ENCODE data around the gene MAPKBP1.

DNA sequence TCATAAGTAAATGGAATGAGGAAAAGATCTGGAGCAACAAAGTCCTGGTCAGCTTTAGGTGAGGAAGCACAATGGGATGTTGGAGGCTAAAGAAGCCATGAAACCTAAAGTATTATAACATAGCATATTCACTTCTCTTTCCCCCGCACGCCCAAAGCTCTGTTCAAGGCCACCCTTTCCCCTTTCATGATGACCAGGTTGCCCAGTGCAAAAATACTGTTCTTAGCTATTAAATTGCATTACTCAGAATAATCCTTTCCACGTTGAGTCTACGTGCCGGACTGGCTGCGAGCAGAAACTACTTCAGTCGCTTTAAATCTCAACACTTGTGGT is 589 bp upstream of the MAPKBP1 start:
- TF ChIP-seq POLR2A (IDR thresholded peaks at IDR 0.05; ENCODE audit: low read depth, low read length) (peak; percentile 50; the same call in 1 of the 2 replicates), POLR2AphosphoS5 (IDR thresholded peaks at IDR 0.05; ENCODE audit: low read depth, low read length) (no peak)
